Large intestine (tissue), 3 donors: ENCODE data around the gene PTDSS2. TPM values are rescaled to one million over a fixed set of nuclear protein-coding genes. Genes with fewer than 3 reads are reported as not detected.
"Not testable (repeated sequence)": the region's sequence is repeated elsewhere in the genome, so short reads cannot be mapped to it uniquely, and the experiment has no call there.

Source experiments
- DNase-seq, 2 donors: peaks; one replicate each; pipeline versions ENCODE4 v3.0.0 to v3.0.0-alpha.2; 2013
- H3K27ac ChIP-seq: one replicate; pipeline ENCODE4 v1.5.1; 2013; ENCODE audit warnings: low read length
- H3K27me3 ChIP-seq: 2 replicates; pipeline ENCODE4 v1.6.1; 2013; ENCODE audit warnings: low read length; ENCODE audit not compliant: control insufficient read depth, insufficient read depth
- H3K36me3 ChIP-seq: 2 replicates; pipeline ENCODE4 v1.6.1; 2013; ENCODE audit warnings: low read length; ENCODE audit not compliant: control insufficient read depth, insufficient read depth
- H3K4me1 ChIP-seq: one replicate; pipeline ENCODE4 v1.6.1; 2013; ENCODE audit warnings: low read length; ENCODE audit not compliant: control insufficient read depth, insufficient read depth
- H3K4me3 ChIP-seq: one replicate; pipeline ENCODE4 v1.5.1; 2013; ENCODE audit warnings: low read length
- H3K9me3 ChIP-seq: one replicate; pipeline ENCODE4 v1.6.1; 2013; ENCODE audit warnings: mild to moderate bottlenecking, low read depth, low read length, moderate library complexity; ENCODE audit not compliant: control insufficient read depth
- WGBS: methylation state at CpG from one replicate; pipeline ENCODE4 v1.1.5; 2013; ENCODE audit warnings: low lambda C conversion rate; ENCODE audit not compliant: insufficient coverage; 5-methylcytosine and 5-hydroxymethylcytosine counted together
- polyA plus RNA-seq: library from polyadenylated mRNA; unstranded; fragments of 120-200 nt; gene quantifications from one replicate; pipeline ENCODE4 v1.2.1, GENCODE V29; 2013

The PTDSS2 gene
- polyA plus RNA-seq, 1 donor: 21.1 TPM

GRCh38 chr11:433111-433510 is 17.0 kb upstream of the PTDSS2 start:
- no CpG with 5 or more reads among the region's 17 CpGs for WGBS
- peaks cover 41% of the 10 kb centered on the region for H3K36me3 ChIP-seq
- DNase-seq: no peak

GRCh38 chr11:433641-434040 is 16.4 kb upstream of the PTDSS2 start:
- Histone ChIP-seq H3K36me3 (peaks cover 36% of the 10 kb centered on the region), H3K27ac (no peak overlapping the region), H3K9me3 (peaks cover 14% of the 10 kb centered on the region), H3K4me1 (peaks cover 6% of the 10 kb centered on the region), H3K4me3 (no peak overlapping the region), H3K27me3 (no peaks in the 10 kb centered on the region)
- DNase-seq: no peak
- WGBS: no CpG with 5 or more reads among the region's 20 CpGs

More at GRCh38 chr11:433111-433510, 17.0 kb upstream of the PTDSS2 start:
- no peak overlapping the region for H3K4me3 ChIP-seq
- H3K27me3 ChIP-seq: no peaks in the 10 kb centered on the region
- H3K27ac ChIP-seq: no peak overlapping the region
- H3K4me1 ChIP-seq: peaks cover 6% of the 10 kb centered on the region
- H3K9me3 ChIP-seq: peaks cover 14% of the 10 kb centered on the region

- WGBS: no CpG with 5 or more reads among the region's 16 CpGs
- H3K4me1 ChIP-seq: peaks cover 10% of the 10 kb centered on the region
- H3K27me3 ChIP-seq: no peaks in the 10 kb centered on the region
- no peak overlapping the region for H3K27ac ChIP-seq
- H3K4me3 ChIP-seq: no peak overlapping the region
- peaks cover 14% of the 10 kb centered on the region for H3K9me3 ChIP-seq
- DNase-seq: no peak
- H3K36me3 ChIP-seq: peaks cover 33% of the 10 kb centered on the region
Observed at GRCh38 chr11:434496-434895, 15.6 kb upstream of the PTDSS2 start.

- peaks cover 32% of the 10 kb centered on the region for H3K36me3 ChIP-seq
- peaks cover 13% of the 10 kb centered on the region for H3K4me1 ChIP-seq
- H3K27ac ChIP-seq, DNase-seq, H3K27me3 ChIP-seq, H3K4me3 ChIP-seq: not testable (repeated sequence)
- peaks cover 14% of the 10 kb centered on the region for H3K9me3 ChIP-seq
- no CpG with 5 or more reads among the region's 1 CpG for WGBS
Observed at GRCh38 chr11:434999-435740, 14.9 kb upstream of the PTDSS2 start.

GRCh38 chr11:437228-437870 is 12.7 kb upstream of the PTDSS2 start:
- WGBS: no CpG with 5 or more reads among the region's 17 CpGs
- Histone ChIP-seq H3K27ac (no peak overlapping the region), H3K36me3 (peaks cover 23% of the 10 kb centered on the region), H3K4me1 (peaks cover 23% of the 10 kb centered on the region), H3K9me3 (peaks cover 9% of the 10 kb centered on the region), H3K4me3 (no peak overlapping the region), H3K27me3 (no peaks in the 10 kb centered on the region)
- DNase-seq: no peak

- peaks cover 6% of the 10 kb centered on the region for H3K9me3 ChIP-seq
- H3K4me1 ChIP-seq: peaks cover 32% of the 10 kb centered on the region
- peaks cover 14% of the 10 kb centered on the region for H3K36me3 ChIP-seq
- no peak overlapping the region for H3K27ac ChIP-seq
- H3K4me3 ChIP-seq: no peak overlapping the region
- no peak for DNase-seq
- no CpG with 5 or more reads among the region's 21 CpGs for WGBS
- no peaks in the 10 kb centered on the region for H3K27me3 ChIP-seq
Observed at GRCh38 chr11:438101-438844, 11.8 kb upstream of the PTDSS2 start.

GRCh38 chr11:439315-440064 is 10.6 kb upstream of the PTDSS2 start:
- no peak overlapping the region for H3K4me3 ChIP-seq
- WGBS: no CpG with 5 or more reads among the region's 23 CpGs
- peaks cover 6% of the 10 kb centered on the region for H3K9me3 ChIP-seq
- peaks cover 7% of the 10 kb centered on the region for H3K36me3 ChIP-seq
- H3K27ac ChIP-seq: no peak overlapping the region
- DNase-seq: no peak
- H3K4me1 ChIP-seq: peaks cover 42% of the 10 kb centered on the region
- H3K27me3 ChIP-seq: no peaks in the 10 kb centered on the region

GRCh38 chr11:440065-441042 is 9.7 kb upstream of the PTDSS2 start:
- no peaks in the 10 kb centered on the region for H3K27me3 ChIP-seq
- H3K27ac ChIP-seq: peak overlapping the region; percentile 72
- WGBS: no CpG with 5 or more reads among the region's 27 CpGs
- peaks cover 51% of the 10 kb centered on the region for H3K4me1 ChIP-seq
- DNase-seq: peak; percentile 43 to 57
- peak overlapping the region; percentile 72 for H3K4me3 ChIP-seq
- peaks cover 6% of the 10 kb centered on the region for H3K9me3 ChIP-seq
- peaks cover 4% of the 10 kb centered on the region for H3K36me3 ChIP-seq

GRCh38 chr11:441043-441417 is 9.0 kb upstream of the PTDSS2 start:
- Histone ChIP-seq H3K27ac (peak overlapping the region; percentile 72), H3K27me3 (no peaks in the 10 kb centered on the region), H3K4me1 (peaks cover 57% of the 10 kb centered on the region), H3K4me3 (peak overlapping the region; percentile 72), H3K9me3 (peaks cover 6% of the 10 kb centered on the region), H3K36me3 (peaks cover 4% of the 10 kb centered on the region)
- peak in 1 of 2 donors; percentile 33 for DNase-seq
- WGBS: no CpG with 5 or more reads among the region's 13 CpGs
